Measurements from ENCODE around the gene PCSK2. TPM values are rescaled to one million over a fixed set of nuclear protein-coding genes. Genes with fewer than 3 reads are reported as not detected.

The PCSK2 gene
- polyA plus RNA-seq, 1 donor from 2014 or later: 27.9 TPM

DNA sequence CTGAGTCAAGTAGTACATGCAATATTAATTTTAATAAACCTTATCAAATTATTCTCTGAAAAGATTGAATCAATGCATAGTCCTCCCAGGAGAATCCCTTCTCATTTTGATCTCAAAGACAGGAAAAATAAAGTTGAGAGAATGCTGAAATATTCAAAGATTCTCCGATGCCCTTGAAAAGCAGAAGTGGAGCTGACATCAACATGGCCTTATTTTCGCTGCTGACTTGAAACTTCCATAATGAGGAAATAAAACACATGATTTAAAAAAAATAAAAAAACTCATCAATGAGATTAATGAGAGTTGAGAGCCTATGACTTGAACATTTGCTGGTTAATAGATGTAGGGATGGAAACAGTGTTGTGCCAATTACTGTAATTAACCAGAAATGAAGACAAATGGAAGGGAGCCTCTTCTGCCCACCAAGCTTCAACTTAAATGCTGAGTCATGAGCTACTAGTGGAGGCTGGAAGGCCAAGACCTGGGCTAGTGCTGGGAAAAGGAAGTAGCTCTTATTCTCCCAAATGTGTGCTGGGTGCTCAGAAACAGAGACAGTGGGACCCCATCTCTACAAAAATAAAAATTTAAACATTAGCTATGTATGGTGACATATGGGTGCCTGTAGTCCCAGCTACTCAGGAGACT is 164.4 kb downstream of the PCSK2 start:
- Histone ChIP-seq H3K27me3 (ENCODE audit: insufficient read depth, low read depth, low read length) (no peaks in the 10 kb centered on the region), H3K9ac (ENCODE audit: low read length) (no peak overlapping the region), H3K4me2 (ENCODE audit: low read length) (no peak overlapping the region), H3K27ac (ENCODE audit: low read length) (no peak overlapping the region), H3K79me2 (replicated peaks; ENCODE audit: insufficient read depth, low read length) (no peaks in the 10 kb centered on the region), H3K9me3 (ENCODE audit: low read length) (no peaks in the 10 kb centered on the region), H3K9me2 (ENCODE audit: insufficient read depth, low read length) (no peaks in the 10 kb centered on the region), H3K4me3 (ENCODE audit: low read length) (no peak overlapping the region), H2AFZ (ENCODE audit: low read depth, low read length) (no peak overlapping the region), H3F3A (ENCODE audit: insufficient read depth, low read length, poor library complexity, severe bottlenecking) (no peaks in the 10 kb centered on the region), H3K36me3 (ENCODE audit: insufficient read depth, low read length) (no peaks in the 10 kb centered on the region), H4K20me1 (ENCODE audit: insufficient read depth) (no peaks in the 10 kb centered on the region)
- TF ChIP-seq, protein P1, sequence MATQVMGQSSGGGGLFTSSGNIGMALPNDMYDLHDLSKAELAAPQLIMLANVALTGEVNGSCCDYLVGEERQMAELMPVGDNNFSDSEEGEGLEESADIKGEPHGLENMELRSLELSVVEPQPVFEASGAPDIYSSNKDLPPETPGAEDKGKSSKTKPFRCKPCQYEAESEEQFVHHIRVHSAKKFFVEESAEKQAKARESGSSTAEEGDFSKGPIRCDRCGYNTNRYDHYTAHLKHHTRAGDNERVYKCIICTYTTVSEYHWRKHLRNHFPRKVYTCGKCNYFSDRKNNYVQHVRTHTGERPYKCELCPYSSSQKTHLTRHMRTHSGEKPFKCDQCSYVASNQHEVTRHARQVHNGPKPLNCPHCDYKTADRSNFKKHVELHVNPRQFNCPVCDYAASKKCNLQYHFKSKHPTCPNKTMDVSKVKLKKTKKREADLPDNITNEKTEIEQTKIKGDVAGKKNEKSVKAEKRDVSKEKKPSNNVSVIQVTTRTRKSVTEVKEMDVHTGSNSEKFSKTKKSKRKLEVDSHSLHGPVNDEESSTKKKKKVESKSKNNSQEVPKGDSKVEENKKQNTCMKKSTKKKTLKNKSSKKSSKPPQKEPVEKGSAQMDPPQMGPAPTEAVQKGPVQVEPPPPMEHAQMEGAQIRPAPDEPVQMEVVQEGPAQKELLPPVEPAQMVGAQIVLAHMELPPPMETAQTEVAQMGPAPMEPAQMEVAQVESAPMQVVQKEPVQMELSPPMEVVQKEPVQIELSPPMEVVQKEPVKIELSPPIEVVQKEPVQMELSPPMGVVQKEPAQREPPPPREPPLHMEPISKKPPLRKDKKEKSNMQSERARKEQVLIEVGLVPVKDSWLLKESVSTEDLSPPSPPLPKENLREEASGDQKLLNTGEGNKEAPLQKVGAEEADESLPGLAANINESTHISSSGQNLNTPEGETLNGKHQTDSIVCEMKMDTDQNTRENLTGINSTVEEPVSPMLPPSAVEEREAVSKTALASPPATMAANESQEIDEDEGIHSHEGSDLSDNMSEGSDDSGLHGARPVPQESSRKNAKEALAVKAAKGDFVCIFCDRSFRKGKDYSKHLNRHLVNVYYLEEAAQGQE (IDR thresholded peaks at IDR 0.05; ENCODE audit: borderline replicate concordance): no peak
- TF ChIP-seq EZH2 (IDR thresholded peaks at IDR 0.05; ENCODE audit: borderline replicate concordance, insufficient read depth, low read length, poor library complexity, severe bottlenecking): no peak
- no peak for TF ChIP-seq CTCF (IDR thresholded peaks at IDR 0.05; ENCODE audit: poor library complexity, severe bottlenecking)
- TF ChIP-seq SMC3 (conservative IDR thresholded peaks at IDR 0.05; ENCODE audit: poor library complexity): no peak
- TF ChIP-seq EP300 (conservative IDR thresholded peaks at IDR 0.05; ENCODE audit: poor library complexity, severe bottlenecking): no peak
- no peak for TF ChIP-seq TAF1 (IDR thresholded peaks at IDR 0.05; ENCODE audit: low read depth)
- no peak for TF ChIP-seq POLR2AphosphoS5 (IDR thresholded peaks at IDR 0.05)
- no peak for TF ChIP-seq RAD21 (conservative IDR thresholded peaks at IDR 0.05)
- no peak for TF ChIP-seq MXI1 (conservative IDR thresholded peaks at IDR 0.05; ENCODE audit: poor library complexity, severe bottlenecking)

DNA sequence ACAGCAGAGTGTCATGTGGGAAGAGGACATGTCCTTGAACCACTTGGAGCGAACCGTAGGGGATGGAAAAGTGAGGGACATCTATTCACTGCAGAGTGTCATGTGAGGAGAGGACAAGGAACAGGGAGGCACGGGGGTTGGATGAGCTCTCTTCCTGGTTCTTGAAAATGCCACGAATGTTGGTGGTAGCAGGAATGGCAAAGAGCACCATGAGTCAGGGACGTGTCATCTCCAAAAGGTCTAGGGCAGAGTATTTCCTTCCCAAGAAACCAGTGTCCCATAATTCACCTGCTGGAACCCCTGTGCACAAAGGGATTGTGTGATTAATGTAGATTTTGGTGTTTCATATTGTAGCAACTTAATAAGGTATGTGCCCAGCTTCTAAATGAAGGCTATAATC is 167.6 kb downstream of the PCSK2 start:
- H3K9me3 ChIP-seq (ENCODE audit: low read length): no peaks in the 10 kb centered on the region
- no peak overlapping the region for H3K4me2 ChIP-seq (ENCODE audit: low read length)
- H3K9ac ChIP-seq (ENCODE audit: low read length): no peak overlapping the region
- no peaks in the 10 kb centered on the region for H3K27me3 ChIP-seq (ENCODE audit: insufficient read depth, low read depth, low read length)
- H3K4me3 ChIP-seq (ENCODE audit: low read length): no peak overlapping the region
- H3K27ac ChIP-seq (ENCODE audit: low read length): no peak overlapping the region
- no peaks in the 10 kb centered on the region for H3F3A ChIP-seq (ENCODE audit: insufficient read depth, low read length, poor library complexity, severe bottlenecking)
- H4K20me1 ChIP-seq (ENCODE audit: insufficient read depth): no peaks in the 10 kb centered on the region
- H3K79me2 ChIP-seq (replicated peaks; ENCODE audit: insufficient read depth, low read length): no peaks in the 10 kb centered on the region
- no peaks in the 10 kb centered on the region for H3K9me2 ChIP-seq (ENCODE audit: insufficient read depth, low read length)
- H3K36me3 ChIP-seq (ENCODE audit: insufficient read depth, low read length): no peaks in the 10 kb centered on the region
- TF ChIP-seq TAF1 (IDR thresholded peaks at IDR 0.05; ENCODE audit: low read depth) (no peak), SMC3 (conservative IDR thresholded peaks at IDR 0.05; ENCODE audit: poor library complexity) (no peak), MXI1 (conservative IDR thresholded peaks at IDR 0.05; ENCODE audit: poor library complexity, severe bottlenecking) (no peak), EZH2 (IDR thresholded peaks at IDR 0.05; ENCODE audit: borderline replicate concordance, insufficient read depth, low read length, poor library complexity, severe bottlenecking) (no peak), RAD21 (conservative IDR thresholded peaks at IDR 0.05) (no peak), CTCF (IDR thresholded peaks at IDR 0.05; ENCODE audit: poor library complexity, severe bottlenecking) (no peak), POLR2AphosphoS5 (IDR thresholded peaks at IDR 0.05) (no peak), EP300 (conservative IDR thresholded peaks at IDR 0.05; ENCODE audit: poor library complexity, severe bottlenecking) (no peak)
- TF ChIP-seq, protein P1 (IDR thresholded peaks at IDR 0.05; ENCODE audit: borderline replicate concordance): no peak
- no peak overlapping the region for H2AFZ ChIP-seq (ENCODE audit: low read depth, low read length)
